Lower leg skin (tissue), 3 donors: ENCODE data around the gene RIC3.

Experiments used
- POLR2A ChIP-seq, 2 donors: fragments of 450-650 bp; IDR thresholded peaks; one replicate each; pipeline ENCODE4 v1.6.1; 2016 to 2017; ENCODE audit warnings: antibody characterized with exemption in 2 of 2, mild to moderate bottlenecking in 1 of 2, moderate library complexity in 1 of 2
- TF ChIP-seq, protein P1 (sequence below), 3 donors: fragments of 450-650 bp; IDR thresholded peaks; one replicate each; pipeline ENCODE4 v1.5.1; 2016; ENCODE audit warnings: antibody characterized with exemption in 3 of 3, mild to moderate bottlenecking in 3 of 3, moderate library complexity in 2 of 3

- TF ChIP-seq, protein P1, sequence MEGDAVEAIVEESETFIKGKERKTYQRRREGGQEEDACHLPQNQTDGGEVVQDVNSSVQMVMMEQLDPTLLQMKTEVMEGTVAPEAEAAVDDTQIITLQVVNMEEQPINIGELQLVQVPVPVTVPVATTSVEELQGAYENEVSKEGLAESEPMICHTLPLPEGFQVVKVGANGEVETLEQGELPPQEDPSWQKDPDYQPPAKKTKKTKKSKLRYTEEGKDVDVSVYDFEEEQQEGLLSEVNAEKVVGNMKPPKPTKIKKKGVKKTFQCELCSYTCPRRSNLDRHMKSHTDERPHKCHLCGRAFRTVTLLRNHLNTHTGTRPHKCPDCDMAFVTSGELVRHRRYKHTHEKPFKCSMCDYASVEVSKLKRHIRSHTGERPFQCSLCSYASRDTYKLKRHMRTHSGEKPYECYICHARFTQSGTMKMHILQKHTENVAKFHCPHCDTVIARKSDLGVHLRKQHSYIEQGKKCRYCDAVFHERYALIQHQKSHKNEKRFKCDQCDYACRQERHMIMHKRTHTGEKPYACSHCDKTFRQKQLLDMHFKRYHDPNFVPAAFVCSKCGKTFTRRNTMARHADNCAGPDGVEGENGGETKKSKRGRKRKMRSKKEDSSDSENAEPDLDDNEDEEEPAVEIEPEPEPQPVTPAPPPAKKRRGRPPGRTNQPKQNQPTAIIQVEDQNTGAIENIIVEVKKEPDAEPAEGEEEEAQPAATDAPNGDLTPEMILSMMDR (IDR thresholded peaks at IDR 0.05), result no peak
- no peak for TF ChIP-seq POLR2A (IDR thresholded peaks at IDR 0.05)
Observed at GRCh38 chr11:8083871-8084281, 84.9 kb downstream of the RIC3 start.
